ENCODE measurements around the gene TMEM184B.
A peak's percentile ranks its signal among the peaks of the same experiment; 100 is the strongest.

Gene TMEM184B

GRCh38 chr22:38309614-38310517, 37.1 kb upstream of the TMEM184B start:
- no peak for DNase-seq

DNA sequence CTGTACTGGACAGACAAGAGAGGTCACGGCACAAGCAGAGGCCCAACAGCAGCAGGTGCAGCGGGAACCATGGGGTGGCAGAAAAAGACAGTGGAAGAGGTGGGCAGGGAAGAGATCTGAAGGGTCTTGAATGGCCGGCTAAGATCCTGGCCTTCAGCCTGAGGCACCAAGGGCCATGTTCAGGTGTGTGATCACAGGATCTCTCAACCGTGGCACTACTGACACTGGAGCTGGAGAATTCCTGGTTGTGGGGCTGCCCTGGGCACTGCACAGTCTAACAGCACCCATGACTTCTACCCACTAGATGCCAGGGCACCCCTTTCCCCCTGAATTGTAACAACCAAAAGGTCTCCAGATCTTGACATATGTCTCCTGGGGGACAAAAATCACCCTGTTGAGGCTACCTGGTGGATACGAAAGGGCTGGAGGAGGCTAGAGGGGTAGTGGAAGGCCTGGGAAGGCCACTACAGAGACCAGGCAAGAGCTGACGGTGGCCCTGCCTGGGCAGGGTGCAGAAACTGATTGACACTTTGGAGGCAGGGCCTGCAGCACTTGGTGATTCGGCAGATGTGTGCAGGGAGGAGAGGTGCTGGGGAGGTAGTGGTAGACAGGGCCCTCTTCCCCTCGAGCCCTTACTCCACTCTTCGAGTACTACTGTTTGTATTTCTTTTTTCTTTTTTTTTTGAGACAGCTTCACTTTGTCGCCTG, 36.1 kb upstream of the TMEM184B start:
- DNase-seq, result no peak

- peak; percentile 38 for DNase-seq
Measured at GRCh38 chr22:38305471-38306448, 33.0 kb upstream of the TMEM184B start.

DNA sequence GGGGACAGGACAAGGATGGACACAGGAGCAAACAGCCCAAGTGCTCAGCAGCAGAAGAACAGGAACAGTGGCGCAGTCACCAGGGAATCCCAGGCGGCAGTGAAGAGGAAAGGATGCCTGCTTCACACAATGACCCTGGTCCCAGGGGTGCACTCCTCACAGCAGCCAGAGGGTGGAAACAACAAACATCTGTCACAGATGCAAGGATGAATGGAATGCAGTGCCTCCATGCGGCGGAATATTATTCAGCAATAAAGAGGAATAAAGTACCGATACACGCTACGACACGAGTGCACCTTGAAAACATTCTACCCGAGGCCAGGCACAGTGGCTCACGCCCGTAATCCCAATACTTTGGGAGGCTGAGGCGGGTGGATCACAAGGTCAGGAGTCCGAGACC, 31.7 kb upstream of the TMEM184B start:
- DNase-seq, result no peak

DNA sequence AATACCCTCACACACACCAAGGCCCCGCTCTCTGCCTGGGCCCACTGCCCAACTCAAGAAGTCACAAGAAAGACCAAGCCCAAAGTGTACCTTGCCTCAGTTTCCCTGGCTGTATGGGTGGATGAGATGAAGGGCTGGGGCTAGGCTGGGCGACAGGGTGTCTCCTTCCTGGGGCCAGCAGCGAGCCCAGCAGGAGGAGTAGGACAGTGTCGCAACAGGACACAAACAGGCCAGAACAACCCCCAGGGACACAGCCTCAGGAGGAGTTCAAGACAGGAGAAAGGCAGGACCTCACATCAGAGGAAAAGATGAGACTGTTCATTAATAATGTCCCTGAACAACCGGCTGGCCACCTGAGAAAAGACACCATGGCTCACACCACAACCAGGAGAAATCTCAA, 31.2 kb upstream of the TMEM184B start:
- no peak for DNase-seq

DNA sequence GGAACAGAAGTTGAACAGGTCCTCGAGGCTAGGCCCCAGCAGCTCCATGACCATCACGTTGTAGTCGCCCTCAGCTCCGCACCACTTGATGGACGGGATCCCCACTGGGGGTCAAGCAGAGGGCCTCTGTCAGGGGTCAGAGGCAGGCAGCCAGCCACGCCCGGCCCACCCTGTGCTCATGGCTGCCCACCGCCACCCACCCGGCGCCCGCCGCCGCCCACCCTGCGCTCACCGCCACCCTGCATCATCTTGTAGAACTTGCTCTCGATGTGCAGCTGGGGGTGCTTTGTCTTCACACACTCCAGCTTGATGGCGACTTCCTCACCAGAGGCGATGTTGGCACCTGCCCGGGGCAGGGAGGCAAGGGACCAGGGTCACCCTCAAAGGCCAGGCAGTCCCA, 30.1 kb upstream of the TMEM184B start:
- DNase-seq, result no peak

DNA sequence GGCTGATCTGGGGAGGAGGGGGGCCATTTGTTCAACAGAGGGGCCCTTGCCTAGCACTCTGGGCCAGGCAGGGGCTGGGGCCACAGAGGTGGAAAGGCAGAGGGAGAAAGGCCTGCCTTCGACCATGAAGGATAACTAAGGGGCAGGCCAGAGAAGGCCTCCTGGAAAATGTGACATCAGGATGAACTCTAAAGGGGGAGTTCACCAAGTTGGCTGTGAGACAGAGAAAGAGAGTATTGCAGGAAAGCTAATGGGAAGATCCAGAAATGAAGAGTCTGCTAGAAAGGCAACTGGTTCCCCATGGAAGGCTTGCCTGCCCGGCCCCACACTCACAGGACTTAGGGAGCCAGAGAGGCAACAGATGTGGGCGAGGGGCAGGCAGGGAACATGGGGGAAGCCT, 28.1 kb upstream of the TMEM184B start:
- no peak for DNase-seq

DNA sequence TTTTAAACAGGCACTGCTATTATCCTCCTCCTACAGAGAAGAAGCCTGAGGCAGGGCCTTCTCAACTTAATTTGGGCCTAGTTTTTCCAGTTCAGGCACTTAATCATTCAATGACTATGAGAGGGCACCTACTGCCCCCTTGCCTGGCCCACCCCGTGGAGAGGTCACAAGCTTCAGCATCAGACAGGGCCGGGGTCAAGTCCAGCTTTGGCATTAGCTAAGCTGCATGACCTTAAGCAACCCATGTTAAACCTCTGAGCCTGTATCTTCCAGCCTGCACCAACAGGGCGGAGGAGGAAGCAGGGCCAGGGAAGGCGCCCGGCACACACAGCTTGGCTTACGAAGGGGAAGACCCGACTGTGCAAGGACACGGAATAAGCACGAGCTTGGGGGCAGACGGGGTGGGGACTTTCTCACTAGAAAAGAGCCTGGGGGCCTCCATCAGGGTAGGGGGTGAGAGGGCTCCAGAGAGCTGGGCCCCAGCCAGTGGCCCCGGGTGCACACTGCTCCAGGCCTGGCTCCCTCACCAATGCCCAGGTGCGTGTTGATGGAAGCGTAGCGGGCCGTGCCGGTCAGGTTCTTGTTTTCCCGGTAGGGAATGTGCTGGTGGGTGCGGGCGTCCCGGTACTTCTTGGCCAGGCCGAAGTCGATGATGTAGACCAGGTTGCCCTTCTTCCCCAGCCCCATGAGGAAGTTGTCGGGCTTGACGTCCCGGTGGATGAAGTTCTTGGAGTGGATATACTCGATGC, 27.6 kb upstream of the TMEM184B start:
- no peak for DNase-seq

- DNase-seq, result no peak
Measured at GRCh38 chr22:38299770-38300102, 26.9 kb upstream of the TMEM184B start.

DNA sequence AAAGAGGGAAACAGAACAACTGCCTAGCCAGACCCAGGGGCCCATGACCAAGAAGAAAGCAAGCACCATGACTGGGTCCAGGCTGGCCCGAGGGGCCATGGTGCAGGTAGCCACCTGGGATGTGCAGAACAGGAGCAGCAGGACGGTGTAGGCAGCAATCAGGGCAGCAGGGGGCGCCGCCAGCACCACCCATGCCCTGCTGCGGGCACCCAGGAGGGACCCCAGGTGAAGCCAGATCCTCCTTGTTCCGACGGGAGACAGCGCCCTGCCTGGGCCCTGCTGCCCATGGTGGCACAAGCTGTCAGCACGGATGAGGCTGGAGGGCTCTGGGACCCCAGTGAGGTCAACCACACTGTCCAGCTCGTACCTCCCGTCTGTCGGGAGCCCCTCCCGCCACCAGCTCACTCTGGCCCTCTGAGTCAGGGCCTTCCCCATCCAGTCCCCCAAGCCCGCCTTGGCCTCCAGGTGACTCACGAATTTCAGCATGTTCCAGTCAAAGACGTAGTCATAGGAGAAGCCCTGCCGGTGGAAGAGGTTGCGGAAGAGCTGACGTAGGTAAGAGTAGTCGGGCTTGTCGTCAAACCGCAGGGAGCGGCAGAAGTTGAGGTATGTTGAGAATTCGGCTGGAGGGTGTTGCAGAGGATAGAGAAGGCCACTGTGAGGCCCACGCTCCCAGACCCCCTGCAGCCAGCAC, 25.6 kb upstream of the TMEM184B start:
- no peak for DNase-seq

DNA sequence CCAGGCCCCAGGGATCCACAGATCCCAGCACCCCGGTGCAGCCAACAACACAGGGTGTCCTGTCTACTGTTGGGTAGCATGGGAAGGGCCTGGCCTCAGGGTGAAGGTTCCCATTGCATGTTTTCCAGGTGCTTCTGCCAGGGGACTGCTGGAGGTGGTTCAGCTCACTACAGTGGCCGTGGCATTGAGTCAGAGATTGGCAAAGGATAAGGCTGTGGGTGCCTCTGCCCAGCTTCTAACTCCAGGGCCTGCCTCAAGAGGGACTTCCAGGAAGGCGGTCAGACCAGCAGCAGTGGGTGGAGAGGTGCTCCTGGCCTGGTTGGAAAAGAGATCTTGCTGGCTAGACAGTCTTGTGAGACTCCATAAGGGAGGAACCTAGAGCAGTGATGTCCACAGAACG, 23.6 kb upstream of the TMEM184B start:
- DNase-seq, result no peak

DNA sequence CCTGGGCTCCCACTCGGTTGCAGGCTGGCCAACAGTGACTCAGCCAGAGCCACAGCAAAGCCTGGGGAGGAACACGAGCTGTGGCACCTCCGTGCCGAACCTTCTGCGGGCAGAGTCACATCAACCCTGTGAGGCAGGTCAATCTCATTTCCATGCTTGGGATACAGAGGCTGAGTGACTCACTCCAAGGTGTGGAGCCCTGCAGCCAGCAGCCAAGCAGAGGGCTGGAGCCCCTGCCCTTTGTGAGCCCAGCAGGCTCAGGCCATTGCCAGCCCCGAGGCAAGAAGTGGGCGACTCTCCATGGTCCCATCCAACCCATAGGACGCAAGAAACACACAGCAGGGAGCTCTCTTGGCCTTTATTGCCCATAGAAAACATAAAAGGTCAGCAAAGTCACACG, 23.1 kb upstream of the TMEM184B start:
- no peak for DNase-seq

GRCh38 chr22:38295339-38295738, 22.5 kb upstream of the TMEM184B start:
- no peak for DNase-seq

DNA sequence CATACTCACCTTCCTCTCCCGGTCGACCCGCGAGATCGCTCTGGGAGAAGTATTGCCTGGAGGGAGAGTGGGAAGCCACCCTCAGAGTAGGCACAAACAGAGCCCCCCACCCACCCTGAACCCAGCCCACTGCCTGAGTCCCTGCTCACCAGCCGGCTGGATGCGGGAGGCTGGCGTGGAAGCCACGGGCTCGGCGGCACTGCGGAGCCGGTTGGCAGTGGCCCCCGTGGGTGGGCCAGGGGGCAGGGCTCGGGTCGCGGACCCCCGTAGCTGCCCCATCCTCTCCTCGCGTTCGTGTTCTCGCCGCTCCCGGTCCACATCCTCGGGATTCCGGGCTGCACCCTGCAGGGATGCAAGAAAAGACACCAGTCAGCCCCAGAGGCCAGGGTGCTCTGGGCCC, 21.4 kb upstream of the TMEM184B start:
- DNase-seq, result no peak

DNA sequence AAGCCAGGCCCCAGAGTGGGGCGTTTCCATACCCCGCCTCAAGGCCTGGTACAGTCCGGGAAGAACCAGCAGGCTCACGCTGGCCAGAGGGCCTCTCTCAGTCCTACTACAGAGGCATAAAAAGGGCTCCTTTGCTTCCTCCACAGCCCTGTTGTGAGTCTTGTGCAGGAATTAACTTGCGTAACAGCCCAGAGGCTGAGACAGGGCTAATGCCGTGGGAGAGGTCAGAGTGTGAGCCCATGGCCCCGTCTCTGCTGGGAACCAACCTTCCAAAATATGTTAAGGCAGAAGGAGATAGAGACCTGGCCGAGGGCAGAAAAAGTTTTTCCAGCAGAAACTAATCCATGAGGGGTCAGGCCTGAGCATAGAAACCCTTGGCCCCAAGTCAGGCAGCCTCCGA, 19.9 kb upstream of the TMEM184B start:
- no peak for DNase-seq

DNA sequence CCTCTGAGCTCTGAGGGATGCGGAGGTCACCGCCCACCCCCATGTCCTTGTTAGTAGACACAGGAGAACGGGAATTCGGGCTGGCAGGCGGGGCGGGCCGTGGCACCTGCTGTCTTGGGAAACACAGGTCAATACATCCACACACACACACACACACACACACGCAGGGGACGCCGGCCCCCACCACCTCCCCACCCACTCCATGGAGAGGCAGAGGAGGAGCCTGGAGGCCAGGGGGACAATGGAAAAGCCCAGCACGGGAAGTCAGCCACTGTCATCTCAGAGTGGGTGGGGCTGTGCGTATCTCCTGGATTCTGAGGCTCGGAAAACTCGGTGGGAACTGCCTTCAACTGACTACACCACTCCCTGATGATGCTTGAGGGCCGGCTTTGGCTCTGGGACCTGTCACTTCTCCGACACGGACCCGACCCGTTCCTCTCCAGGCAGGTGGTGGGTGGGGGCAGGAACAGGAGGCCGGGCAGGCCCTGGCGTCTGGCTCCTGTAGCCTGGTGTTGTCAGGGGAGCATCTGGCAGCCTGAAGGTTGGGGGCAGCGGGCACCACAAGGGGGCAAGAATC, 18.5 kb upstream of the TMEM184B start:
- no peak for DNase-seq

- no peak for DNase-seq
Measured at GRCh38 chr22:38290347-38290746, 17.5 kb upstream of the TMEM184B start.

- no peak for DNase-seq
Measured at GRCh38 chr22:38289583-38290082, 16.8 kb upstream of the TMEM184B start.

DNA sequence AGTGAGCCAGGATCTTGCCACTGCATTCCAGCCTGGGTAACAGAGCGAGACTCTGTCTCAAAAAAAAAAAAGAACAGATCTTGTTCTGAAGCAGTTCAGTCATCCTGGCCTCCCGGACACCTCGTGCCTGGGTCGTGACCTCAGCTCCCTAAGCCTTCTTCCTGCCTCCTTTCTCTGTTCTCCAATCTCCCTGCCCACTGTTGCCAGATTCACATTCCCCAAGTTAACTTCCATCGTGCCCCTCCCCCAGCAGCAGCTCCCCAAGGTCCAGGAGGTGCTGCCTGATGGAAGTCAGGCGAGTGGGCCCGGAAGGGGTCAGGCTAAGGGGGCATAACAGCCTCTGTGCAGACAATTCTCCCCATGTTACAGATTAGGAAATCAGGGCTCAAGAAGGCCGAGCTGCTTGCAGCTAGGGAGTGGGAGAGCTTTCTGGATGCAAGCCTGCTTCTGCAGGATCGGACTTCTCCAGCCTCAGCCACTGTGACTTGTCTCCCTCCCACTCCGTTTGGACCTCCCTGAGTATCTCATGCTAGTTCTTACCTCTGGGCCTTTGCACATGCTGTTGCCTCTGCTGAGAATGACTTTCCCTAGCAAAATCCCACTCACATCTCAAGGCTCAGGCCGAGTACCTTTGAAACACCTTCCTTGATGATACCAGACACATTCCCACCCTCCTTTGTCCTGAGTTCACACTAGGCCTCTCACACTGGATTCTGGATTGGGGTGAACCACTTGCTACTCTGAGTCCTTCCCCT, 14.3 kb upstream of the TMEM184B start:
- no peak for DNase-seq

DNA sequence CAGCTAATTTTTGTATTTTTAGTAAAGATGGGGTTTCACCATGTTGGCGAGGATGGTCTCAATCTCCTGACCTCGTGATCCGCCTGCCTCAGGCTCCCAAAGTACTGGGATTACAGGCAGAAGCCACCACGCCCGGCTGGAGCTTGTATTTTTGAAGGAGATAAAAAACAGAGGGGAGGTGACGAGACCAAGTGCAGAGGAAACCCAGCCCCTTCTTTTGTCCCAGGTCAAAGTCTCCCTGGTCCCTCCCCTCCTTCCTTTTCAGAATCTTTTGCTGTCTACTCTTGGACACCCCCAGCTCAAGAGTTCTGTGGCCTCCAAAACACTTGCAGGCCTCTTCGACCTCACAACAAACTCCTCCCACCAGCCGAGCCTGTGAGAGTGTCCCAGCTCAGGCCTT, 12.2 kb upstream of the TMEM184B start:
- DNase-seq, result no peak

Data from right kidney (tissue), 1 donor.